Measurements from ENCODE around the gene ARHGEF28. TPM values are rescaled to one million over a fixed set of nuclear protein-coding genes. Genes with fewer than 3 reads are reported as not detected.

Gene ARHGEF28
- total RNA-seq, 2 donors from 2014 or later: 0.24 to 0.30 TPM

DNA sequence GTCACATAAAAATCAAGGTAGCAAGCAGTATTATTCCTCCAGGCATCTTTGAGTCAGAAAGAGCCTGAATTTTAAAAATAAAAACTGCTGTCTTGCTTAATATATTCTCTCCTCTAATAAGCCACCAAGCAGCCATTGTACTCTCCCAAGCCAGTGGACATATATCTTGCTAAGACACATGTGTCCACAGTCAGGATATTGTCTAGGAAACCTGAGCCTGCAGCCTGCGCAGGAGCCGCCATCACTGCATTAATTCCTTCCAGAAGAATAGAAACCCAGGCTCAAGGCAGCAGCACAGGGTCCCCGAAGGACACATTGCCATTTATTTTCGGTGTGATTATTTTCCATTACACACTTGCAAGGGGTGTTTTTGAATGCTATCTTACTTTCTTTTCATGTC, 345.3 kb downstream of the ARHGEF28 start:
- no peaks in the 10 kb centered on the region for H3K4me1 Mint-ChIP-seq (ENCODE audit: low read depth)

GRCh38 chr5:73973135-73973534, 347.1 kb downstream of the ARHGEF28 start:
- H3K4me3 Mint-ChIP-seq: no peak overlapping the region
- no peak for ATAC-seq (replicated peaks in 1 of 2)
- H3K9me3 Mint-ChIP-seq: no peaks in the 10 kb centered on the region
- no peak overlapping the region for H3K27ac Mint-ChIP-seq
- H3K36me3 Mint-ChIP-seq (ENCODE audit: insufficient read depth in 2 of 2): no peaks in the 10 kb centered on the region
- no peak for DNase-seq
- H3K27me3 Mint-ChIP-seq (ENCODE audit: low read depth): no peaks in the 10 kb centered on the region
- no peaks in the 10 kb centered on the region for H3K4me1 Mint-ChIP-seq (ENCODE audit: low read depth)

More for the DNA sequence above, 345.3 kb downstream of the ARHGEF28 start:
- Mint-ChIP-seq H3K36me3 (ENCODE audit: insufficient read depth in 2 of 2) (no peaks in the 10 kb centered on the region), H3K27ac (no peak overlapping the region), H3K4me3 (no peak overlapping the region), H3K27me3 (ENCODE audit: low read depth) (peaks cover 6% of the 10 kb centered on the region), H3K9me3 (no peaks in the 10 kb centered on the region)
- DNase-seq: no peak
- ATAC-seq (replicated peaks in 1 of 2): no peak

- no peak for ATAC-seq (replicated peaks in 1 of 2)
- H3K27ac Mint-ChIP-seq: no peak overlapping the region
Observed at GRCh38 chr5:73974871-73975360, 348.9 kb downstream of the ARHGEF28 start.

DNA sequence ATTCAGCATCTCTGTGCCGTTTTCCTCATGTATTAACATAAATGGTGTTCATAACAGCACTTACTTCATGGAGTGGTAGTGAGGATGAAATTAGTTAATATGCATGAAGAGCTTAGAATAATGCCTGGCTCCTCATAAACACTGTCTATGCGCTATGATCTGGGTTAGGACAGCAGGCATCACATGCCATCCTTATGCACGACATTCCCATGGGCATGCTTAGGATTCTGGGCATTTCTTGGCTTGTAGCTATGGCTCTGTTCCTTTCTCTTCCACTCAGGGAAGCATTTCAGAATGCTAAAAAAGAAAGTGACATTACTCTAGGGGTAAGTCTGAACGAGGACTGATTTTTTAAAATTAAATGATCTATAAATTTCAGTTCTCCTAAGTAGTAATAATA, 349.8 kb downstream of the ARHGEF28 start:
- Mint-ChIP-seq H3K4me1 (ENCODE audit: low read depth) (no peaks in the 10 kb centered on the region), H3K36me3 (ENCODE audit: insufficient read depth in 2 of 2) (no peaks in the 10 kb centered on the region), H3K9me3 (no peaks in the 10 kb centered on the region), H3K27me3 (ENCODE audit: low read depth) (no peaks in the 10 kb centered on the region), H3K27ac (no peak overlapping the region), H3K4me3 (no peak overlapping the region)
- no peak for ATAC-seq (replicated peaks in 1 of 2)
- DNase-seq: no peak

More at GRCh38 chr5:73974871-73975360, 348.9 kb downstream of the ARHGEF28 start:
- Mint-ChIP-seq H3K36me3 (ENCODE audit: insufficient read depth in 2 of 2) (no peaks in the 10 kb centered on the region), H3K4me1 (ENCODE audit: low read depth) (no peaks in the 10 kb centered on the region), H3K4me3 (no peak overlapping the region), H3K9me3 (no peaks in the 10 kb centered on the region), H3K27me3 (ENCODE audit: low read depth) (no peaks in the 10 kb centered on the region)
- no peak for DNase-seq

- H3K4me3 Mint-ChIP-seq: no peak overlapping the region
Observed at GRCh38 chr5:73977146-73977545, 351.1 kb downstream of the ARHGEF28 start.

GRCh38 chr5:73979321-73979720, 353.3 kb downstream of the ARHGEF28 start:
- ATAC-seq (replicated peaks in 1 of 2): no peak

More at GRCh38 chr5:73977146-73977545, 351.1 kb downstream of the ARHGEF28 start:
- Mint-ChIP-seq H3K36me3 (ENCODE audit: insufficient read depth in 2 of 2) (no peaks in the 10 kb centered on the region), H3K4me1 (ENCODE audit: low read depth) (no peaks in the 10 kb centered on the region), H3K27me3 (ENCODE audit: low read depth) (no peaks in the 10 kb centered on the region), H3K9me3 (no peaks in the 10 kb centered on the region), H3K27ac (no peak overlapping the region)
- ATAC-seq (replicated peaks in 1 of 2) (no peak), DNase-seq (no peak)

DNA sequence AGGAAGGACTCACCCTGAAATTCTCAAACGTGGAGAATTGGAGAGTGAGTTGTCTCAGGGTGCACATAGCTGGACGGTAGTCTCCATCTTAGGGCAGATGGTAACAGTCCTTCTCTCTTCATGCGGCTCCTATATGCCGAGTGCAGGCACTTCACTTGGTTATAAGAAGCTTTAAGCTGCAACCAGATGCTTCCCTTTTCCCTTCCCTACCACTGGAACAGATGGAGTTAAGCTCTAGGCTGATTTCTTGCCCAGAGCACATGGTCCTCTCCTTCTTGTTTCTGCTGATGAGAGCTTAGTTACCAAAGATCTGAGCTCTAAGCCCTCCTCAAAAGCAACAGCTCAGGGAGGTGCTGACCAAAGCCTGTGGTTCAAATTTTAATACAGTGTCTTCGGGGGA, 355.7 kb downstream of the ARHGEF28 start:
- ATAC-seq (replicated peaks in 1 of 2) (no peak), DNase-seq (no peak)
- no peak overlapping the region for H3K27ac Mint-ChIP-seq
- H3K9me3 Mint-ChIP-seq: no peaks in the 10 kb centered on the region
- peaks cover 7% of the 10 kb centered on the region for H3K27me3 Mint-ChIP-seq (ENCODE audit: low read depth)
- no peak overlapping the region for H3K4me3 Mint-ChIP-seq
- H3K4me1 Mint-ChIP-seq (ENCODE audit: low read depth): no peaks in the 10 kb centered on the region
- H3K36me3 Mint-ChIP-seq (ENCODE audit: insufficient read depth in 2 of 2): no peaks in the 10 kb centered on the region

More at GRCh38 chr5:73979321-73979720, 353.3 kb downstream of the ARHGEF28 start:
- Mint-ChIP-seq H3K4me3 (no peak overlapping the region), H3K27ac (no peak overlapping the region), H3K4me1 (ENCODE audit: low read depth) (no peaks in the 10 kb centered on the region), H3K27me3 (ENCODE audit: low read depth) (no peaks in the 10 kb centered on the region), H3K9me3 (no peaks in the 10 kb centered on the region), H3K36me3 (ENCODE audit: insufficient read depth in 2 of 2) (no peaks in the 10 kb centered on the region)
- DNase-seq: no peak

DNA sequence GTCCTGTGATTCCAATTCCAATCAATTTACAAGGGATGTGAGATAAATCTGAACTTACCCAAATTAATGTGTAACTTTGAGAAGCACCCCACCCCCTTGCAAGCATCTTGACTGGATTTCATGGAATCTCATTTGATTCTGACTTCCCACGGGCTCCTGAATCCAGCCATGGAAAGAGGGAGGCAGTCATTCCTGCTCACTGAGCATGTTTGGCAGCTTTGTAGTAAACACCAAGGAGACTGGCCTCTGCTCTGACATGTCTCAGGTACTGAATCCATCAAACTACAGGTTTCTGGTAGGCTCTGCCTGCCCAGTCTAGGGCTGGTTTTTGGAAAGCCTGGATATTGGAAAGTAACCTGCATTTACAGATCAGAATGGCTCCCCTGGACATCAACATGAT, 357.6 kb downstream of the ARHGEF28 start:
- no peak for DNase-seq
- H3K27ac Mint-ChIP-seq: no peak overlapping the region
- no peaks in the 10 kb centered on the region for H3K36me3 Mint-ChIP-seq (ENCODE audit: insufficient read depth in 2 of 2)
- H3K27me3 Mint-ChIP-seq (ENCODE audit: low read depth): peaks cover 7% of the 10 kb centered on the region
- ATAC-seq (replicated peaks in 1 of 2): no peak
- H3K9me3 Mint-ChIP-seq: no peaks in the 10 kb centered on the region
- no peak overlapping the region for H3K4me3 Mint-ChIP-seq
- H3K4me1 Mint-ChIP-seq (ENCODE audit: low read depth): no peaks in the 10 kb centered on the region

DNA sequence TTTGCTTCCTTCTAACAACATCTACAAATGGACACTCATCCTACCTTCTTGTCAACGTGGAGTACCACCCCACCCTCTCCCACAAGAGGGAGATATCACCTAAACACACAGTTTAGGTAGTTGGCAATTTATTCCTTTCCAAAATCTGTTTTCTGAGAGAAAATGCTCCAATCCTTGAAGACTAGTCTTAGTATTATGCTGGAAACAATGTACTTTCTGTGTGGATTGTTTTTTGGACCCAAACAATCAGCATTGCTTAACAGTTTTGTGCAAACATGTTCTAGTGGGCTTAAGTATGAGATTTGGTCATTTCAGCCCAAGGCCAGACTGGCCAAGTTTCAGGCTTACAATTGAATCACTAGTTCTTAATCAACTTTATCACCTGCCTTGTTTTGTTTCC, 359.1 kb downstream of the ARHGEF28 start:
- H3K9me3 Mint-ChIP-seq: no peaks in the 10 kb centered on the region
- no peaks in the 10 kb centered on the region for H3K36me3 Mint-ChIP-seq (ENCODE audit: insufficient read depth in 2 of 2)
- peaks cover 7% of the 10 kb centered on the region for H3K27me3 Mint-ChIP-seq (ENCODE audit: low read depth)
- H3K27ac Mint-ChIP-seq: no peak overlapping the region
- H3K4me3 Mint-ChIP-seq: no peak overlapping the region
- ATAC-seq (replicated peaks in 1 of 2) (no peak), DNase-seq (no peak)
- no peaks in the 10 kb centered on the region for H3K4me1 Mint-ChIP-seq (ENCODE audit: low read depth)

- Mint-ChIP-seq H3K9me3 (no peaks in the 10 kb centered on the region), H3K4me1 (ENCODE audit: low read depth) (no peaks in the 10 kb centered on the region), H3K27ac (no peak overlapping the region), H3K27me3 (ENCODE audit: low read depth) (peaks cover 11% of the 10 kb centered on the region), H3K36me3 (ENCODE audit: insufficient read depth in 2 of 2) (no peaks in the 10 kb centered on the region), H3K4me3 (no peak overlapping the region)
- ATAC-seq (replicated peaks in 1 of 2): no peak
- DNase-seq: no peak
Observed at GRCh38 chr5:73986729-73987128, 360.7 kb downstream of the ARHGEF28 start.

GRCh38 chr5:73987915-73988314, 361.9 kb downstream of the ARHGEF28 start:
- no peak overlapping the region for H3K27ac Mint-ChIP-seq
- H3K36me3 Mint-ChIP-seq (ENCODE audit: insufficient read depth in 2 of 2): no peaks in the 10 kb centered on the region
- H3K4me1 Mint-ChIP-seq (ENCODE audit: low read depth): no peaks in the 10 kb centered on the region
- no peak overlapping the region for H3K4me3 Mint-ChIP-seq
- H3K27me3 Mint-ChIP-seq (ENCODE audit: low read depth): peaks cover 23% of the 10 kb centered on the region
- H3K9me3 Mint-ChIP-seq: peaks cover 0 to 1% of the 10 kb centered on the region in 2 donors
- ATAC-seq (replicated peaks in 1 of 2) (no peak), DNase-seq (no peak)

GRCh38 chr5:73989956-73990355, 364.0 kb downstream of the ARHGEF28 start:
- Mint-ChIP-seq H3K27me3 (ENCODE audit: low read depth) (peaks cover 21% of the 10 kb centered on the region), H3K4me3 (no peak overlapping the region), H3K9me3 (peaks cover 0 to 1% of the 10 kb centered on the region in 2 donors), H3K36me3 (ENCODE audit: insufficient read depth in 2 of 2) (no peaks in the 10 kb centered on the region), H3K4me1 (ENCODE audit: low read depth) (no peaks in the 10 kb centered on the region), H3K27ac (no peak overlapping the region)
- ATAC-seq (replicated peaks in 1 of 2) (no peak), DNase-seq (no peak)

All from activated T-cell treated with anti-CD3 and anti-CD28 coated beads, Interleukin-2, amount 50 U/mL, for 72 hours (primary cell).